NCI-H2029 (cell line): ENCODE data around the gene RNF39.

Source experiments
- DNase-seq: peaks from one replicate; lab custom pipeline; 2025; lab: John Stamatoyannopoulos, UW

The RNF39 gene

DNA sequence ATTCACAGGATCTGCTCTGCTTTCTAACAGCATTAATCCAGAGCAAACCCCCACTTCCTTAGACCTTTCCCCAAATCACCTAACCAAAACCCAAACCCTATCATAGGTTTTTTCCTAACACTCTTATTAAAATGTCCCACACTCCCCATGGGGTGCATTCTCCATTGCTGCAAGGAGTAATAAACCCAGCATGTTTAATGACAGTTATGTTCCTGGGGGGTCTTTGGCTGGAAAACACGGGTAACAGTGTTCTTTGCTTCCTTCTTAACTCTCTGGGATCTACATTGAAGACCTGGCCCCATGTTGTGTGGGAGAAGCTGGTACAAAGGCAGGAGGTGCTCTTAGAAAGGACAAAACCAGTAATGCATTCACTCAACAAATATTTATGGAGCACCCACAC, 21.3 kb upstream of the RNF39 start:
- DNase-seq, result no peak

DNA sequence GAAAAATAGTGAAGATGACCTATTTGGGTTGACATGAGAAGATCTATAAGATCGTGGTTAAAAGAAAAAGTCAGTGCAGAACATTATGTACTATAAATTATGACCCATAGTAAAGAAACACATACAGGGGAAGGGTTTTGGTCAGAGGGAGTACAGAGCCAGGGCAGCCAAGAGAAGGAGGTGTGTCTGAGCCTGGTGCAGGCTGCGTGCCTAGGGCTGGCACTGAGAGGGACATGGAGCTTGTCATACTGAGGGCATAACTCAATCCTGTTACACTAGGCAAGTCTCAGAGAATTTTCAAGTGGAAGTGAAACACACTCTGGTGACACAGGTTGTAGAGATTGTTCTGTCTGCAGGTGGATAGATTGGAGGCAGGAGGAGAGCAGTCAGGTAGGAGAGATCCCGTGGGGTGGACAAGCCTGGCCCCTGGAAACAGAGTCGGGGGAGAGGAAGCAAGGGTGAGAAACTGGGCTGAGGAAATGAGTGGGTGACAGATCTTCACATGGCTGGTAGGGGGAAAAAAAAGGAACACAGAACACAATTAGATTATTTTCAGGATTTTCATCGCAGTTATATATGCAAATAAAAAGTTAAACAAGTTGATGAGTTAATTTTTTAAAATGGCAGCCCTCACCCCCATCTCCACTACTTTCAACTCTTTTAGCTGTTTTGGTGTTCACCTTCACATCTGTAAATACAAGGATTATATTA, 18.5 kb upstream of the RNF39 start:
- DNase-seq, result no peak

DNA sequence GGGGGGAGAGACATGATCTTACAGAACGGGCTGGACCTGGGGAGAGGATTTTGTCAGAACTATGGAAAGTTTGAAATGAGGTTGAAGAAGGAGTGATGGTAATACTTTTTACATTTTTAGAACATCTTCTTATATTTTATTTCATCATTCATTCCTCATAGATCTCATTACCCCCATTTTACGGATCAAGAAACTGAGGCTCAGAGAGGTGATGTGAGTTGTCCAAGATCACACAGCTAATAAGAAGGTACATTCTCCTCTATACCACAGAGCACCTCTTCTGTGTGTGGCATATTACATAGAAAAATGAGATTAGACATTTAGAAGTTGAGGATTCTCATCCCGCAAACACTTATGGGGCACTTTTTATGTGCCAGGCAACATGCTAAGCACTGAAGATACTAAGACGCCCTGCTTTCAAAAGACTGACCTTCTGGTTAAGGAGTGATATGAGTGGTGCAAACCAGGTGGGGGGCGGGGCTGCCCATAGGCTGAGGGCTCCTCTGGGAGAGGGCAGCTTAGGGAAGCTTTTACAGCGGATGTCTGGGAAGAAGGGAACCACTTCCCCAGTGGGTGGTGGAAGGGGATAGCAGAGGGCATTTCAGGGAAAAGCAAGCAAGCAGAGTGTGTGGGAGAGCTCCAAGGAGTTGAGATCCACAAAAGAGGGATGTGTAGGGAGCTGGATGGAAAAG, 17.4 kb upstream of the RNF39 start:
- DNase-seq, result no peak

DNA sequence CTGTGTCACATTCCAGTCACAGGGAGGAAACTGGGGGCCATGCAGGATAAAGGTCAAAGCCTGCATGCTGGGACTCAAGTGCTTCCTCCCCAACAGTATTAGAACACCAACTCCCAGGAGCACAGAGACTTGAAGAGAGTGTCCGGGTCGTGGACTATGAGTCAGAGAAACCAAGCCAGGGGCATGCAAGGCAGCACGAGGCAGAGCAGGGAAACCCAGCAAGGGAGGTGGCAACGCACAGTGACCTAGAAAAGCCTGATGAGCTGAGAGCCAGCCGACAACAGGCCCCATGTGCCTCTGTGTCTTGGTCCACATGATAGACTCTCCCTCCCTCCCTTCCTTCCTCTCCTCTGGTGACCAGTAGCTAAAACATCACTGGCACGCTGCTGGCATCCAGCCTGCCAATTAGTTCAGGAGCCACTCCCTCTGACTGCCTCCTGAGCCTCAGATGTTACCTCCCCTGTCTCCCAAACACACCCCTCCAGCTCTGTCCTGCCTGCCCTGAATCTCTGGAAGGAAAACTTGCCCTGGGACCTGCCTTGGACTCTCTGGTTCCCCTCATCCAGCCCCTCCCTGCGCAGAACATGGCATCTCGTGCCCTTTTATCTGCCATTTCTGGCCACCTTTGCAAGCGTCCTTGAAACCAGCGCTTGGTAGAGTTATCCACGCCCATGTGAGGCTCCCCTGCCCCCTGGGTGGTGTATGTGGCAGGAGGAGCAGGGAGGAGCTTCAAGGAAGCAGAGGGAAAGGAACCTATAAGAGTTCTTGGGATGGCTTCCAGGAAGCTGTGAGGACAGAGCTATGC, 16.2 kb upstream of the RNF39 start:
- no peak for DNase-seq

DNA sequence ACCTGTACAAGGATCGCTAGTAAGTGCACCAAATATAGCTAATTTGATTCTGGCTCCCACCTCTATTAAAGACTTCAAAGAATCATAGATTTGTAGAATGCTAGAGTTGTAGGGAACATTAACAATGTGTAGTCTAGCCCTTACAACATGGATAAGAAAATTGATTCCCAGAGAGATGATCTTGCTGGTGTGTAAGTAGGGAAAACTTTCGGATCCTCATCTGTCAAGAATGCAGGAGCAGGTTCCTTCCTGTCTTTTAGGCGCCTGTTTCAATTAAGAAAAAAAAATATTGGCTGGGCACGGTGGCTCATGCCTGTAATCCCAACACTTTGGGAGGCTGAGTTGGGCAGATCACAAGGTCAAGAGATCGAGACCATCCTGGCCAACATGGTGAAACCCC, 12.3 kb upstream of the RNF39 start:
- no peak for DNase-seq

DNA sequence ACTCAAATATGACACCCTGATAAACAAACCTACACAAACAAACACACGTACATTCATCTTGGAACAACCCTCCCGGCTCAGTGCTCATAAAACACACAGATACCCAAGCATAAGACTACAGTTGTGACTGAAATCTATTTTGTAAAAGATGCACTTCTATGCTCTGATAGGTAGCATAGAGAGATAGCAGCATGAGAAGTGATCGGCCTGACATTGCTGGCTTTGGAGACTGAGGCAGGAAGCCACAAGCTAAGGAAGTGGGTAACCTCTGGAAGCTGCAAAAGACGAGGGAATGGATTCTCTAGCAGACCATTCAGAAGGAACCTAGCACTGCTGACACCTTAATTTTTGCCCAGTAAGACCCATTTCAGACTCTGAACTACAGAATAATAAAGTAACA, 1.6 kb upstream of the RNF39 start:
- DNase-seq, result no peak

DNA sequence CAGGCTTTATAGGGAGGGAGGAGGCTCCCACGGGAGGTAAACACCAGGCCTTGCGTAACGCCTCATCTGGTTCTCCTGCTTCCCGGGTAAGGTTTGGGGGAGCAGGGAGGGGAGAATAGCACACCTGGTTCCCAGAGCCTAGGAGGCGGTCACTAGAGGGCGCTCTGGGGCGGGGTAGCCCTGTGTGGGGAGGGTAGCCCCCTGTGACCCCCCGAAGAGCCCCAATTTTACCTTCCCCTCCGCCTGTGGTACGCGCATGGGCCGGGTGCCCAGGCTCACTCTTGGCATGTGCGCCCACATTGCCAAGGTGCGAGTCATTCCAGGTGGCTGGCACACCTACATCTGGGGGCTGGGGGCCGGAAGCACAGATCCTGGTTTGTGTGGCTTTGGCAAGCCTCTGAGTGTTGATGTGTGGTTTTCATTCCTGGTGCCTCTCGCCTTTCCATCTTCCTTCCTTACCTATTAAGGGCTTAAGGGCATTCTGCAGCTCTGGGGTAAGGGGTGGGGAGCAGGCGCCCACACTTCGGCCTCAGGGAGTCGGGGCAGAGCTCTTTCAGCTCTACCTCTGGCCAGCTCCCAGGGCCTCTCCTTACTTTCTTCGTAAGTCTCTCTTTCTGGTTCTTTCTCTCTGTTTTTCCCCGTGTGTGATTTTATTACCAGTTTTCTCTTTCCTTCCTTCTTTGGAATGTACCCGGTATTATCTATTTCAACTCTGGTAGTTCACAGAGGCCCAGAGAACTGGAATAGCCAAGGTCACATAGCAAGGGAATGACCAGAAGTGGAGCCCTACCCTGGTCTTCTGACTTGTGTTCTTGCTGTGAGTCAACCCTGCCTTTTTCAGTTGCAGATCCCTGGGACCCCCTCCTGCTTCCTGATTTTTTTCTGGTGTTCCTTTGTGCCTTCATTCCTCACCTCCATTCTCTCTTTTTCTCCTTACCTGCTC, 492 bp upstream of the RNF39 start:
- DNase-seq, result no peak

DNA sequence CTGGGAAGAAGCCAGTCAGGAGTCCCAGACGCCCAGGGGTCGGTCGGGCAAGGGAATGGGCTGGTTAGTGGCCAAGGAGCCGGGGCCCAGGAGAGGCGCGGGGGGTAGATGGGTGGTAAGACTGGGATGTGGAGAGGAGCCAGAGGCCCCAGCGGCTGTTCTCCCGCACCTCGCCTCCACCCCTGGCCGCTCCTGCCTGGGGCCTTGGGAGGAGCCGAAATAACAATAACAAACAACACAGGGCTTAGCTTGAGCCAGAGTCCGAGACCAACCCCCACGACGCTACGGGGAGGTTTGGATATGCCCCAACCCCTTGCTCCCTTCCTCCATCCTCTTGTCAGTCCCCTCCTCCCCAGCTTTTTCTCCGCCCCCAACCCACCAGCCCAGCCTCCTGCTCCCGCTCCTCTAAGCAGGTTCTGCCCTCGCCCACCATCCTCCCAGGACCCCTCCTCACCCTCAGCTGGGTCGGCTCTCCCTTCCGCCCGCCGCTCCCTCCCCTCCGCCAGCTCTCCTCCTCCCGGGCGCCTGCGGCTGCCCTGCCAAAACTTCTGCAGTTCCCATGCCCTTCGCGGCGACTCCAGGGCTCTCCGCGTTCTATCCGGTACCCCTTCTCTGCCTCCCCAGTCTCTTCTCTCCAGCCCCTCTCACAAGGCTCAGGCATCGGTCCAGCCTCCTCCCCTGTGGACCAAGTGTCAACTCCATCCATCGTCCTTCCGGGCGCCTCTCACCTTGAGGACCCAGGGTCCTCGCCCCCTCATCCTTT, 1.1 kb downstream of the RNF39 start:
- DNase-seq, result no peak

DNA sequence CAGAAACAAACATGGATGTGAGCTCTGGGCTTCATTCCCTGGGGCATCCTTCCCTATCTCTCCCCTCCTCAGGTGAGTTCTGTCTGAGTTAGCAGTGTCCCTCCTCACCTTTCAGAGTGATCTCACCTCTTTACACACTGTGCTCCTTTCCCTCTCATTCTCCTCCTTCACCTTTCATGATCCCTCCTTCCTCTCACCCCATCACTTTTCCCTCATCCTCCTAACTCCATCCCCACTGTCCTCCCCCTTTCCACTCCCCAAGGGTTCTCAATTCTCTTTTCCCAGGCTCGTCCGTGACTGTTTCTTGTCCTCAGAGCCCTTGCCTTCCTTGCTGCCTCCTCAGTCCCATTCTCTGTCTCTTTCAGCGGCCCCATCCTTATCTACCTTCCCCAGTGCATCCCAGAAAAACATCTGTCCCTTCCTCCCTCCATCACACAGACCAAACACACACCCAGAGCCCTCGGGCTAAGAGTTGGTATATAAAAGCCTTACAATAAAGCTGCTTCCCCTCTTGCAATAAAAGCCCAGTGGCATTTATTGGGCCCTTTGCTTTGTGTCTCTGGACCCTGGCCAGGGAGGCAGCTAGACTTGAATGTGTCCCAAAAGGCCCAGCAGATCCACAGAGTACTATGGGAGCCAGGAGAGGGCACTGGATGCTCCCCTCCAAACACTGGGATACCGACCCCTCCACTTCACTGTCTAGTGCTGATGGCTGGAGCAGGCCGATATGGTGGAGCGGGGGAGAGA, 1.9 kb downstream of the RNF39 start:
- DNase-seq, result no peak

DNA sequence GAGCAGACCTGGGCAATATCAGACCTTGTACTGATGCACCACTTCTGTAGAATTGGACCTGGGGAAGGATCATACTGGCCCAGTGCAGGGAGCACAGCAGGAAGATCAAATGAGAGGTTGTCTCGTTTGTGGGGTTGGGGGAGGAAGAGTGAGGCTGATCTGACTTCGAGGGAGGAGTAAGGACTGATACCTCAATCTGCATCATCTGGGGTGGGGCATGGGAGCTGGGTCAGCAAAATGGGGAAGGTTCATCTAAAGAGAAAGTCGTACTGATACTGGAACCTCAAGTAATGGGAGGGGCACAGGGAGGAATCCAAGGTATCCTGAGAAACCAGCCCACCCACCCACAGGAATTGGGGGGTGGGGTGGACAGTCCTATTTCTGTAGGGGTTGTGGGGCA, 3.7 kb downstream of the RNF39 start:
- DNase-seq, result no peak

DNA sequence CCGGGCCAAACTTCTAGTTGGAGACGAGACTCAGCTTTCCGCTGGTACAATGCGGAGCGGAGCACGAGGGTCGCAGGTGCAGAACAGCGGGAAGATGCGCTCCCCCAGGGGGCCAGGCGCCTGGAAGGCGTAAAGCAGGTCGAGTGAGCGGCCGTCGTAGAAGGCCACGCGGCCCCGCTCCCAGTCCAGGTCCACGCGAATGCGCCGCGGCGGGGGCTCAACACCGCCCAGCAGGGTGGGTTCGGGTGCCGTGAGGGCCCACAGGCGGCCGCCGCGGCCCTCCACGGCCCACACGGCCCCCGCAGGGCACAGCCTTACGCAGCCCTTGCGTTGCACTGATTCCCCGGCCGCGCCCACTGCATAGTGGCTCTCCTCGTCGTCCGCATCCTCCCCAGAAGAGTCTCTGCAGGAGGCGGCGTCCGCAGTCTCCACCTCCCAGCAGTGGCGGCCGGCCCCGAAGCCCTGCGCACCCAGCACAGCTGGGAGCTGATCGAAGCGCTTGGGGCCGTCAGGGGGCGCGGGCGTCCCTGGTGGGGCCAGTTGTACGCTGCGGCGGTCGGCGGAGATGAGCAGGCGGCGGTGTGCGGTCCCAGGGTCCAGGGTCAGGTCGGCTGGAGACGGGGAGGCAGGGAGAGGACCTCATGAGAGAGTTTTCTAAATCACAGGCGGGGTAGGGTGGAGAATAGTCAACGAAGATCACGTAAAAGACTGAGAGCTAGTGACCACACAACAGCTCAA, 4.3 kb downstream of the RNF39 start:
- no peak for DNase-seq

DNA sequence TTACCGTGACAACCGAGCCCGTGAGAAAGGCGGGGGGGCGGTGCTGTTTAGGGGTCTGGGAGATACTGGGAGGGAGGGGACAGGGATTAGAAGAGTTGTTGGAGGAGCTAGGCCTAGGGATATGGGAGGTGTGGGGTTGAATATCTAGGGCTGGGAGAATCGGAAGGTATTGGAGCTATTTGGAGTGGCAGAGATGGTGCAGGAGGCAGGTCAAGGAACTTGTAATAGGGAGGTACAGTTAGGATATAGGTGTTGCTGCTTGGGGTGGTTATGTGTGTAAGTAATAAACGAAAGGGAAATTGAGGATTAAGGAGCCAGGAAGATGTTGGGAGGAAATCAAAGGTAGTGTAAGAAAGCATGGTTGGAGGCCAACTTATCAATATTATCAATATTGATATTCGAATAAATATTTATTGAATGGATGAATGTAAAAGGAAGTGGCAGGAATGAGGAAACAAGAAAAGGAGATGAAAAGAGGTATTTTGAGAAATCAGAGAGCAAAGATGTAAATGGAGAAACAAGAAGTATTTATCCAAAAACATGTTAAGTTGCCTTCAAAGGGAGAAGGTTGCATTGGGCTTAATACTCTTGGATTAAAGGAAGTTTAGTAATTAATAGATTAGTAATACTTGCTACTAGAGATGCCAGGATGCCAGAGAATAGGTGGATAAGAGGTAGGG, 8.0 kb downstream of the RNF39 start:
- peak; percentile 53 for DNase-seq

DNA sequence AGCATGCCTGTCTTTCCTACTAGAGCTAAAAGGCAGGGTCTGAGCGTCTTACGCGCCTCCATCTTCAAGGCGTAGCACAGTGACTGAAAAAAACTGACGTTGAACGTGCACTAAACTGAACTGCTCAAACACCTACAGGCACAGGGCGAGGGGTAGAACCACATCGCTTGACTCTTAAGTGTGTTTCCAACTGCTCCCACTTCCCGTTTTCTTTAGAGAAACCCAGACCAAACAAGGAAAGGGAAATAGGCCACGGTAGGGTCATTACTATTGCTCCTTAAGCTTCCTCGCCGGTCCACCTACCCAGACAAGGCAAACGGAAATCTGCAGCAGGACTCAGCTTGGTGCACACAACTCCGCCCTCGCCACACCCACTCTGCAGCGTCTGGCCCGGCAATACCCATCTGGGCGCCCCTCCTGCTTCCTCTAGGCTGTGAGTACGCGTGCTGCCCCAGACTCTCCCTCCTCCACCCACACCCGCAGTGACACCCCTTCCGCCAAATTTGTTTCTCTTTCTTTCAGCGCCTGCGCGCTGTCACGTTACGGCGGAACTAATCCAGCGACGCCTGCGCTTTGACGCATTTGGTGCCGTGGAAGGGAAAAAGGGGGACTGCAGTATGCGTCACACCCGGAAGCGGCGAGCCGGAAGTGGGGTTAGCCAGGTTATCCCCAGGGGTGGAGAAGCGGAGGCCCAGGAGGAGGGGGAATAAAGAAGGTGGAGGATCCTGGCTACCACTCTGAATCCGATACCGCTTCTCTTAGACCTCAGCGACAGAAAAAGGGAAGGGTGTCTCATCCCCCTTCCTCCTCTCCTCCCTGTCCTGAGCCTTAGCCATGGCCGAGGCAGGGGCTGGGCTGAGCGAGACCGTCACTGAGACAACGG, 8.8 kb downstream of the RNF39 start, which contains the start of gene PPP1R11:
PPP1R11 (plus strand) TSS at position 622 of the 883 bp plus-strand sequence; CDS start at position 835, 213 bp downstream.
- peak; percentile 97 for DNase-seq

DNA sequence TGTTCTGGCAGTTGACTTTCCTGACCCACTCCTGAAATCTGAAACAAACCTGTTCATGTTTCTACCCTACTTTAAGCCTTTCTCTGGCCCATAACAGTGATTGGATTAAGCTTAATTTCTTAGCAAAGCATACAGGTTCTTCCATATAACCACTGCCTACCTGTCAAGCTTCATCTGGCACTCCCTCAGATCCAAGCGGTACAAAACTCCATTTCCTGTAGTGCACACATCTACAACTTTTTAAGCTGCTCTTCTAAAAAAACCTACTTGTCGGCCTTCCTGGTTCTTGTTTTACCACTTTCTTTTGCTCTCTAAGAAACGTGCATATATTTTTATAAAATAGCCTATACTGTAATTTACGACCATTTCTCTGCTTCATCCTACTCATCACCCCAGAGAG, 9.5 kb downstream of the RNF39 start:
- no peak for DNase-seq

DNA sequence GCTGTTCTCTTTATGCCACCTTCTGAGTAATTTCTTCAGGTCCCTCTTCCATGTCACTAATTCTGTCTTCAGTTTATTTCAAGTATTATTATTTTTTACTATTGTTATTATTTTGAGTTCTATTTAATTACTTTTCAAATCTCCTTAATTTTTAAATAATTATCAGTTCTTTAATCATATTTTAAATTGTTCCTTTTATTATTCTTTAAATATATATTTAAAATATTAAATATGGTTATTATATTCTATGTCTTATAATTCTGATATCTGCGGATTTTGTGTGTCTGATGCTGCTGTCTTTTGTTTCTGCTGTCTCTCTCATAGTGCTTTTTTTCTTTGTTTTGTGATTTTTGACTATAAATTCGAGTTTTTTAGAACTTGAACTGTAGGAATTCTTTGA, 12.3 kb downstream of the RNF39 start:
- no peak for DNase-seq

DNA sequence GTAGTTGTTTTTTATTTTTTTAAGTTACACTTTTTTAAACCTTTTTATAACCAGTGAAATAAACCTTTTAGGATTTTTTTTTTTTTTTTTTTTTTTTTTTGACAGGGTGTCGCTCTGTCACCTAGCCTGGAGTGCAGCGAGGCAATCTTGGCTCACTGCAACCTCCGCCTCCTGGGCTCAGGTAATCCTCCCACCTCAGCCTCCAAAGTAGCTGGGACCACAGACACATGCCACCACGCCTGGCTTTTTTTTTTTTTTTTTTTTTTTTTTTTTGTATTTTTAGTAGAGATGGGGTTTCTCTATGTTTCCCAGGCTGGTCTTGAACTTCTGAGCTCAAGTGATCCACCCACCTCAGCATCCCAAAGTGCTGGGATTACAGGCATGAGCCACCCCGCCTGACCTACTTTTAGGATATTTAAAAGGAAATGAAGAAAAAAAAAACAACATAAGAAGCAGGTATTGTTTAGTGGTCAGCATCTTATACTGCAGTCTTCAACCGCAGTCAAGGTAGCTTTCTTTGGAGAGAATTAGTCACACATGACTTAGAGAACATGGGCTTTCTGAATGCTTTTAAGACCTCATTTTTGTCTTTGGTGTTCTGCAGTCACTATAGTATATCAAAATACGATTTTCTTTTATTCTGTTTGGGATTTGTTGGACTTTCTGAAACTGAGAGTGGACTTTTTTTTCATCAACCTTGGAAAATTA, 12.9 kb downstream of the RNF39 start:
- DNase-seq, result no peak

DNA sequence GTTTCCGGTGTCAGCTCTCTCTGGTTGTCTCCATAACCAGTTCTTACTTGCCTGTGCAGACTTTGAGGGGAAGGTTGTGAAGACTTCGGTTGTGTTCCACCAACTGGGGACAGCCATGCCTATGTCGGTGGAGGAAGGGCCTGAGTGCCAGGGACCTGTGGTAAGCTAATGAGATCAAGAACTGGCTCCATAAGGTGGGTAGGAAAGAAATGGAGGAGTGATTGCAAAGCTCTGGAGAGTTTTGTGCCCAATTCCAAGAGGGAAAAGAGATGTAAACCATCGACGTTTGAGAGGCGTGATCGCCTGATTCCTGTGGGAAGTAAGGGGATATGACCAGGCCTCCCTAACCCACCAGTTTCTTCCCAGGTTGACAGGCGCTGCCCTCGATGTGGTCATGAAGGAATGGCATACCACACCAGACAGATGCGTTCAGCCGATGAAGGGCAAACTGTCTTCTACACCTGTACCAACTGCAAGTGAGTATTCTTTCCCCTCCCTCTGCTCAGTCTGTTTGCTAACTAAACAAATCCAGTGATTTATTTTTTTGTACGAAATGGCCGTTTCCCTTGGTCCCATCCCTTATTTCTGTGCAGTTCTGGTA, 13.6 kb downstream of the RNF39 start:
- DNase-seq, result no peak
